Activated CD8-positive, alpha-beta T cell treated with anti-CD3 and anti-CD28 coated beads for 36 hours (primary cell): ENCODE data around the gene AMER2. TPM values are rescaled to one million over a fixed set of nuclear protein-coding genes. Genes with fewer than 3 reads are reported as not detected.

Experiments used
- ATAC-seq: fragments of 200-7000 bp; cut with Tn5 transposase; one replicate; pipeline ENCODE4 v1.10.0; 2021; ENCODE audit warnings: mild to moderate bottlenecking, moderate library complexity
- CTCF ChIA-PET: fragments of 350-600 bp; sonication (Branson Sonifier 250); formaldehyde crosslinking; loops from one replicate; lab custom pipeline; 2021; ENCODE audit warnings: antibody characterized with exemption; lab: Charles Lee
- POLR2A ChIA-PET: fragments of 350-600 bp; sonication (Branson Sonifier 250); formaldehyde crosslinking; loops from one replicate; lab custom pipeline; 2021; ENCODE audit warnings: antibody characterized with exemption; lab: Charles Lee
- DNase-seq: peaks from one replicate; pipeline ENCODE4 v3.0.0-alpha.2; 2020
- H3K27ac Mint-ChIP-seq: one replicate; pipeline ENCODE4 v1.8.0; 2021; ENCODE audit warnings: mild to moderate bottlenecking, mixed read lengths
- H3K27me3 Mint-ChIP-seq: one replicate; pipeline ENCODE4 v1.8.0; 2021; ENCODE audit warnings: mixed read lengths
- H3K36me3 Mint-ChIP-seq: one replicate; pipeline ENCODE4 v1.8.0; 2021; ENCODE audit warnings: low read depth, mixed read lengths
- H3K4me1 Mint-ChIP-seq: one replicate; pipeline ENCODE4 v1.8.0; 2021; ENCODE audit warnings: low read depth, mixed read lengths
- H3K4me3 Mint-ChIP-seq: one replicate; pipeline ENCODE4 v1.8.0; 2021; ENCODE audit warnings: mild to moderate bottlenecking, moderate library complexity, mixed read lengths
- H3K9me3 Mint-ChIP-seq: one replicate; pipeline ENCODE4 v1.8.0; 2021; ENCODE audit warnings: mixed read lengths
- CTCF ChIP-seq: fragments of 200-600 bp; IDR thresholded peaks from one replicate; pipeline ENCODE4 v1.8.0; 2022; ENCODE audit warnings: antibody characterized with exemption, mild to moderate bottlenecking
- intact Hi-C: fragments of 100-400 bp; cut with micrococcal nuclease; formaldehyde crosslinking; loops from one replicate; pipeline ENCODE4 v1.10.0; 2022
- total RNA-seq, 2 experiments: library from RNA; stranded (reverse); gene quantifications; one replicate each; pipeline ENCODE4 v1.2.3, GENCODE V29; 2021

AMER2 gene
- not detected for total RNA-seq

- ChIA-PET CTCF (interaction anchor here (1.2 kb wide), 1 partner anchor 50 kb away, joined by 3 read pairs; no protein-coding TSS in a partner anchor), POLR2A (no interaction called here)
- Mint-ChIP-seq H3K36me3 (no peaks in the 10 kb centered on the region), H3K4me3 (peak within 1 kb of the TSS; percentile 37), H3K9me3 (no peaks in the 10 kb centered on the region), H3K27me3 (peaks cover 56% of the 10 kb centered on the region), H3K4me1 (peaks cover 10% of the 10 kb centered on the region), H3K27ac (no peak within 1 kb of the TSS)
- intact Hi-C loops: no loop called here
- ATAC-seq (no peak), DNase-seq (peak; percentile 21)
- TF ChIP-seq CTCF: no peak
These were observed at the start of gene AMER2 for GRCh38 chr13:25171517-25172302. AMER2 (minus strand) TSS chr13:25172288; CDS start chr13:25171619, 669 bp downstream.

- no peak for ATAC-seq
- no peak overlapping the region for H3K27ac Mint-ChIP-seq
- no peaks in the 10 kb centered on the region for H3K4me1 Mint-ChIP-seq
- H3K4me3 Mint-ChIP-seq: no peak overlapping the region
- H3K9me3 Mint-ChIP-seq: no peaks in the 10 kb centered on the region
- H3K36me3 Mint-ChIP-seq: no peaks in the 10 kb centered on the region
- POLR2A ChIA-PET: no interaction called here
- TF ChIP-seq CTCF: no peak
- intact Hi-C loops: no loop called here
- CTCF ChIA-PET: interaction anchor here (1.9 to 2.9 kb wide), 2 partner anchors 16 to 158 kb away, joined by 4 to 12 read pairs; no protein-coding TSS in a partner anchor
- no peak for DNase-seq
- H3K27me3 Mint-ChIP-seq: peaks cover 4% of the 10 kb centered on the region
These were observed 45.9 kb upstream of the AMER2 start for GRCh38 chr13:25218019-25218418.

GRCh38 chr13:25217023-25217885 is 45.2 kb upstream of the AMER2 start:
- Mint-ChIP-seq H3K4me1 (no peaks in the 10 kb centered on the region), H3K4me3 (no peak overlapping the region), H3K27ac (no peak overlapping the region), H3K36me3 (no peaks in the 10 kb centered on the region), H3K27me3 (peaks cover 2% of the 10 kb centered on the region), H3K9me3 (no peaks in the 10 kb centered on the region)
- DNase-seq: no peak
- intact Hi-C loops: no loop called here
- ChIA-PET POLR2A (no interaction called here), CTCF (interaction anchor here (1.9 to 2.9 kb wide), 2 partner anchors 16 to 159 kb away, joined by 4 to 12 read pairs; no protein-coding TSS in a partner anchor)
- TF ChIP-seq CTCF: no peak
- no peak for ATAC-seq

- intact Hi-C loops: no loop called here
- Mint-ChIP-seq H3K27ac (no peak overlapping the region), H3K36me3 (no peaks in the 10 kb centered on the region), H3K9me3 (no peaks in the 10 kb centered on the region), H3K27me3 (peaks cover 2% of the 10 kb centered on the region), H3K4me3 (no peak overlapping the region), H3K4me1 (no peaks in the 10 kb centered on the region)
- ChIA-PET POLR2A (no interaction called here), CTCF (no interaction called here)
- no peak for ATAC-seq
- no peak for DNase-seq
- no peak for TF ChIP-seq CTCF
These were observed 43.1 kb upstream of the AMER2 start for GRCh38 chr13:25215253-25215575.
